ENCODE measurements around the gene EEF2KMT. TPM values are rescaled to one million over a fixed set of nuclear protein-coding genes. Genes with fewer than 3 reads are reported as not detected.

EEF2KMT gene, protein sequence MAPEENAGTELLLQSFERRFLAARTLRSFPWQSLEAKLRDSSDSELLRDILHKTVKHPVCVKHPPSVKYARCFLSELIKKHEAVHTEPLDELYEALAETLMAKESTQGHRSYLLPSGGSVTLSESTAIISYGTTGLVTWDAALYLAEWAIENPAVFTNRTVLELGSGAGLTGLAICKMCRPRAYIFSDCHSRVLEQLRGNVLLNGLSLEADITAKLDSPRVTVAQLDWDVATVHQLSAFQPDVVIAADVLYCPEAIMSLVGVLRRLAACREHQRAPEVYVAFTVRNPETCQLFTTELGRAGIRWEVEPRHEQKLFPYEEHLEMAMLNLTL
- 5.7 and 17.2 TPM in 2 replicates for total RNA-seq

DNA sequence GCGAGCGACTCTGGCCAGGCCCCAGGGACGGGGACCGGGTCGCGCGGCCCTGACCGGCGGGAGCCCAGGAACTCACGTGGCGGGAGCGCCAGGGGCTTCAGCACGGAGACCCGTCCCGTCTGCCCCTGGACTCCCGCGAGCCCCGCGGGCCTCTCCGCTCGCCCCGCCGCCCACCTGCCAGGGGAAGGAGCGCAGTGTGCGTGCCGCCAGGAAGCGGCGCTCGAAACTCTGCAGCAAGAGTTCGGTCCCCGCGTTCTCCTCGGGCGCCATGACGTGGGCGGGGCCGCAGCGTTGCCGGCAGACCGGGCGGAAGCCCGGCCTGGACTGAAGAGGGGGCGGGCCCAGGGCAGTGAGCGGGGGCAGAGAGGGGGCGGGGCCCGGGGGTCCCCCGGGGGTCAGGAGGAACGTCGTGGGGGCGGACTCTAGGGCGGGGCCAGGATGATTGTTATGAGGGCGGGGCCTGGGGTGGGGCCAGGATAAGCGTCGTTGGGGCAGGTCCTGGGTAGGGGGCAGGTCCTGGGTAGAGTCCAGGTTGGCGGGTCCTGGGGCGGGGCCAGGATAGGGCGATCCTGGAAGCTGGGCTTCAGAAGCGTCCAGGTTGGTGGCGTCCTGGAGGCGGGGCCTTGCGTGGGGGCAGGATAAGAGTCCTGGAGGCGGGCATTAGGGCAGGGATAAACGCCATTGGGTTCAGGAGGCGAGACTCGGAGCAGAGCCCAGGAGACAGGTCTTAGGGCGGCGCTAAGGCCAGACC lies at the start of gene EEF2KMT:
TSS of gene EEF2KMT (minus strand) at position 326 of the 751 bp plus-strand sequence. CDS start at position 270, 56 bp downstream.

DNA sequence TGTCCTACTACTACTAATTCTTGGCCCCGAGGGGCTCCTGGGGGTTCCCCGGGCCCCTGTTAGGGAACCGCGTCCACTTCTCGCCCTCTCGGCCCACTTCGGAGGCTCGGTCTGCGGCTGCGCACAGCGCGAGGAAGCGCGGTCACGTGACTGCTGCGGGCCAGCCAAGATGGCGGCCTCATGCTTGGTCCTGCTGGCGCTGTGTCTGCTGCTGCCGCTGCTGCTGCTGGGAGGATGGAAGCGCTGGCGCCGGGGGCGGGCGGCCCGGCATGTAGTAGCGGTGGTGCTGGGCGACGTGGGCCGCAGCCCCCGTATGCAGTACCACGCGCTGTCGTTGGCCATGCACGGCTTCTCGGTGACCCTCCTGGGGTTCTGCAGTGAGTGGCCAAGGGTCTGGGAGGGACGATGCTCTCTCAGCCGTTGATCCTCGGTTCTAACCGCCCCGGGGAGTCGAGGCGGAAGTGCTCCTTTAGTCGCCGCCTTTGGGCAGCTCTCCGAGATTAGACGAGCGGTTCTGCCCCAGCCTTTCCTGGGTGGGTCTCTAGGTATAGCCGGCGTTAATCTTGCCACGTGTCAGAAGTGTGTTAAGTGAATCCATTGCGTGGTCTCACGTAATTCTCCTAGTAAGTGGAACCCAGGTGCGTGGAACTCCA lies 25.8 kb downstream of the EEF2KMT start, which contains the start of gene ALG1:
TSS of gene ALG1 (plus strand) at position 163 of the 653 bp plus-strand sequence. CDS start at position 170, 7 bp downstream.

DNA sequence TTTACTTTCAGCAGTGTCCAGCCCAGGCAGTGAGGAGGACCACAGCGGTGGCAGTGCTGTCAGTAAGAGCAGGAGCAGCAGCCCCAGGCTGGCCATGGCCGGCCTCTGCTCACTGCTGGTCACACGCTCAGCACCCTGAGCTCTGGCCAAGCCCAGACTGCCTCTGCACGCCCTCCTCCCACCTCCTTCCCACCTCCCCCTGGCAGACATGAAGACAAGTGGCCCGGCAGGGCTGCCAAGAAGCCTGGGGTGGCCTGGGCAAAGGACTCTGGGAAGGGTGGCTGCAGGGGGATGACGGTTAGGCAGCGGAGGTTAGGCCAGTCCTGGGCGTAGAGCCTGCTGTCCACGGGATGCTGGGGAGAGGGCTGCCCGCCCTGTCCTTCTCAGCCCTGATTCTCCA lies 31.8 kb downstream of the EEF2KMT start, which contains the start of gene C16orf89:
TSS of gene C16orf89 (minus strand) at position 144 of the 400 bp plus-strand sequence. CDS start at position 96, 48 bp downstream.

Other genes starting within 250 kb of the EEF2KMT start
- 13.3 and 49.7 TPM in 2 replicates for gene PPL, start 160.6 kb downstream of the EEF2KMT start, total RNA-seq
- under 0.01 and 0.47 TPM in 2 replicates for gene SEC14L5, start 139.5 kb downstream of the EEF2KMT start, total RNA-seq
- gene NAGPA, start 63.9 kb downstream of the EEF2KMT start, total RNA-seq = 19.1 and 37.5 TPM in 2 replicates
- 0.34 and 0.82 TPM in 2 replicates for gene C16orf89, start 31.8 kb downstream of the EEF2KMT start, total RNA-seq
- 24.7 and 35.6 TPM in 2 replicates for gene ALG1, start 26.0 kb downstream of the EEF2KMT start, total RNA-seq